ENCODE results near the gene ARID4B.
"Not testable (repeated sequence)": the region's sequence is repeated elsewhere in the genome, so short reads cannot be mapped to it uniquely, and the experiment has no call there.

The ARID4B gene

GRCh38 chr1:235180916-235181460 is 147.0 kb downstream of the ARID4B start:
- no peak overlapping the region for H3K9ac ChIP-seq
- TF ChIP-seq Cebpa-rat (IDR thresholded peaks at IDR 0.05): no peak
- H3K36me3 ChIP-seq: peaks cover 76 to 100% (median 95%) of the 10 kb centered on the region in 11 experiments
- H3K4me1 ChIP-seq: no peaks in the 10 kb centered on the region
- no peaks in the 10 kb centered on the region for H3K9me3 ChIP-seq (replicated peaks in 1 of 11)
- no peak overlapping the region for H3K4me2 ChIP-seq
- H3K27ac ChIP-seq: no peak overlapping the region
- no peaks in the 10 kb centered on the region for H3K27me3 ChIP-seq
- no peak overlapping the region for H3K4me3 ChIP-seq
- H4K20me1 ChIP-seq: peaks cover 0 to 41% (median 12%) of the 10 kb centered on the region in 11 experiments; a peak in 15 of 22 replicates

DNA sequence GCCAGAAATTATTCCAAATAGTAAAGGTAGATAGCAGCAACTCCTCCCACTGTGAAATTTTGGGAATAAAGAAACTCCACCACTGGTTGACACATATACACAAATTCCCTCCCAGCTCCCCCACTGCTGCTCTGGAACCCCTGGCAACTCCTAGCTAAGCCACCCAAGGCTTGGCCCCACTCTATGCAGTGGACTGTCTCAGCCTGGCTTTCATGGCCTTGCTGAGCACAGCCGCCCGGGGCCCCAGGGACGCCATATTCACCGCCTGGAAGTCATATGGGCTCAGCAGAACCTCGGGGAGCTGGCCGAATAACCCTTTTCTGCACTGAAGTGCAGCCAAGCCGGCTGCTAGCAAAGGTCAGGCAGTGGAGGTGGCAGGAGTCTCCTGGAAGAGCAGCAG is 151.5 kb downstream of the ARID4B start:
- Histone ChIP-seq H3K36me3 (peaks cover 86 to 98% (median 94%) of the 10 kb centered on the region in 11 experiments), H3K4me3 (no peak overlapping the region), H3K4me2 (no peak overlapping the region), H3K27me3 (no peaks in the 10 kb centered on the region), H3K4me1 (no peaks in the 10 kb centered on the region), H3K27ac (no peak overlapping the region), H4K20me1 (peaks cover 0 to 32% (median 11%) of the 10 kb centered on the region in 11 experiments; a peak in 14 of 22 replicates), H3K9ac (no peak overlapping the region), H3K9me3 (replicated peaks in 1 of 11) (no peaks in the 10 kb centered on the region)
- TF ChIP-seq Cebpa-rat (IDR thresholded peaks at IDR 0.05): no peak

- Histone ChIP-seq H4K20me1 (peaks cover 0 to 5% (median 0%) of the 10 kb centered on the region in 11 experiments; a peak in 1 of 22 replicates), H3K27ac (no peak overlapping the region), H3K36me3 (peaks cover 70 to 98% (median 89%) of the 10 kb centered on the region in 11 experiments), H3K9me3 (replicated peaks in 1 of 11) (no peaks in the 10 kb centered on the region), H3K27me3 (no peaks in the 10 kb centered on the region), H3K4me1 (no peaks in the 10 kb centered on the region), H3K9ac (no peak overlapping the region), H3K4me2 (no peak overlapping the region), H3K4me3 (no peak overlapping the region)
- TF ChIP-seq Cebpa-rat (IDR thresholded peaks at IDR 0.05): no peak
Measured at GRCh38 chr1:235169986-235170385, 158.0 kb downstream of the ARID4B start.

DNA sequence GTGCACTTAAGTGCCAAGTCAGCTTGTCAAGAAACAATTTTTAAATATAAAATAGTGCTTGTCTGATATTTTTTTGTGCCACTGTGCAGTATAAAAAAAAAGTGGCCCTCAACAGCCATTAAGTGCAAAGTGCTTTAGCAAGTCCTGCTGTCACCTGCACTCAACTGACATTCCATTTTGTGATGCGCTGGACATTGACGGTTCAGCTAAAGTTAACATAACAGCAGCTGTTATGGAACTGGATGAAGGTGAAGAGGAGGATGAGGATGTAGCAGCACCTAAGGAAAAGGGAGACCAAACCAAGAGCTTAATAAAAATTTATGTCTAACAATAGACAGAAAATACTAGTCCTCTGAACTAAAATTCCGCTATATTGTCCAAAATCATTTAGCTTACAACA is 159.6 kb downstream of the ARID4B start:
- peaks cover 0 to 4% (median 0%) of the 10 kb centered on the region in 11 experiments; a peak in 1 of 22 replicates for H3K9me3 ChIP-seq (replicated peaks in 1 of 11)
- H3K36me3 ChIP-seq: peaks cover 56 to 96% (median 88%) of the 10 kb centered on the region in 11 experiments
- H3K9ac ChIP-seq: no peak overlapping the region
- H3K4me1 ChIP-seq: no peaks in the 10 kb centered on the region
- H3K27ac ChIP-seq: no peak overlapping the region
- H3K4me3 ChIP-seq: no peak overlapping the region
- H3K4me2 ChIP-seq: no peak overlapping the region
- no peak for TF ChIP-seq Cebpa-rat (IDR thresholded peaks at IDR 0.05)
- H3K27me3 ChIP-seq: no peaks in the 10 kb centered on the region
- peaks cover 0 to 5% (median 0%) of the 10 kb centered on the region in 11 experiments; a peak in 1 of 22 replicates for H4K20me1 ChIP-seq

- H4K20me1 ChIP-seq: peaks cover 0 to 31% (median 6%) of the 10 kb centered on the region in 11 experiments; a peak in 6 of 22 replicates
- peak overlapping the region; percentile 72 to 96 (median 91) for H3K27ac ChIP-seq
- H3K4me2 ChIP-seq: peak overlapping the region; percentile 72 to 92 (median 87)
- H3K27me3 ChIP-seq: no peaks in the 10 kb centered on the region
- TF ChIP-seq Cebpa-rat (IDR thresholded peaks at IDR 0.05): no peak
- H3K9me3 ChIP-seq (replicated peaks in 1 of 11): peaks cover 0 to 4% (median 0%) of the 10 kb centered on the region in 11 experiments; a peak in 1 of 22 replicates
- H3K36me3 ChIP-seq: peaks cover 25 to 64% (median 58%) of the 10 kb centered on the region in 11 experiments
- peak overlapping the region; percentile 78 to 91 (median 86) for H3K4me3 ChIP-seq
- H3K9ac ChIP-seq: peak overlapping the region; percentile 88 to 95 (median 92)
- peaks cover 23 to 42% (median 31%) of the 10 kb centered on the region in 10 experiments for H3K4me1 ChIP-seq
Measured at GRCh38 chr1:235161685-235162327, 166.2 kb downstream of the ARID4B start.

DNA sequence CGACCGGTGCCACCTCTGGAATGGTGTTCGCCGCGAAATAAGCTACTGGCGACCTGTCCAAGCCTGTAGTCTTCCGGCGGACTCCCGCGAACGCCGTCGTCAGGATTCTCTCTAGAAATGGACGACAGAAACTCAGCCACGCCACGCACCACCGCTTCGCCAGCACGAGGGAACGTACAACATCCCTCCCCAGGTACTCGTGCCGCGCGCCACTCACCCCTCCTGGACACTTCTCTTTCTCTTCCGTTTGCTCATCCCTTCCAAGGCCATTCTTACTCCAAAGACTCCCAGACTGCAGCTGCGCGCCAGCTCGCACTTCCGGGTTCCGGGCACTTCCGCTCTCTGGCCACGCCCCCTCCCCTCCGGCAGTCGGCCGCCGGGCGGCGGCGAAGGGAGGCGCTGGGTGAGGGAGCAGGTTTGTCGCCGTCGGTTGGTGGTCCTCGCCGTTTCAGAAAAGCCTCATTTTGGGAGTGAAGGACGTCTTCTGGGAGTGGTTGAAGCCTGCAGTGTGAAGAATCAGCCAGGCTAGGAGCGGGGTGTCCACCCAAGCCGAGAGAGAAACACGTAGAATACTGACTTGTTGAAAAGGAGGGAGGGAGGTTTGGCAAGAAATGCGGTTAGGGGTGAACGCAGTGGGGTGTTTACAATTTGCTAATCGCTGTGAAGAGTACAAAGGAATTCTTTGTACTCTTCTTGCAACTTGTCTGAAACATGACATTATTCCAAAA is 166.9 kb downstream of the ARID4B start, which contains the start of gene RBM34:
Gene RBM34, minus strand, starts transcription at position 294 of the 728 bp plus-strand sequence. Its CDS starts 24 bp downstream, at position 270.
- Histone ChIP-seq H3K27ac (peak within 1 kb of the TSS; percentile 72 to 96 (median 91)), H3K4me1 (peaks cover 23 to 45% (median 31%) of the 10 kb centered on the region in 10 experiments), H3K36me3 (peaks cover 31 to 64% (median 59%) of the 10 kb centered on the region in 11 experiments), H3K9me3 (replicated peaks in 1 of 11) (peaks cover 0 to 4% (median 0%) of the 10 kb centered on the region in 11 experiments; a peak in 1 of 22 replicates), H3K9ac (peak within 1 kb of the TSS; percentile 88 to 95 (median 92)), H3K4me3 (peak within 1 kb of the TSS; percentile 78 to 91 (median 86)), H4K20me1 (peaks cover 0 to 36% (median 6%) of the 10 kb centered on the region in 11 experiments; a peak in 8 of 22 replicates), H3K27me3 (no peaks in the 10 kb centered on the region), H3K4me2 (peak within 1 kb of the TSS; percentile 86 to 95 (median 89))
- peak in 1 of 11 experiments; percentile 66; a peak in 1 of 22 replicates for TF ChIP-seq Cebpa-rat (IDR thresholded peaks at IDR 0.05)

DNA sequence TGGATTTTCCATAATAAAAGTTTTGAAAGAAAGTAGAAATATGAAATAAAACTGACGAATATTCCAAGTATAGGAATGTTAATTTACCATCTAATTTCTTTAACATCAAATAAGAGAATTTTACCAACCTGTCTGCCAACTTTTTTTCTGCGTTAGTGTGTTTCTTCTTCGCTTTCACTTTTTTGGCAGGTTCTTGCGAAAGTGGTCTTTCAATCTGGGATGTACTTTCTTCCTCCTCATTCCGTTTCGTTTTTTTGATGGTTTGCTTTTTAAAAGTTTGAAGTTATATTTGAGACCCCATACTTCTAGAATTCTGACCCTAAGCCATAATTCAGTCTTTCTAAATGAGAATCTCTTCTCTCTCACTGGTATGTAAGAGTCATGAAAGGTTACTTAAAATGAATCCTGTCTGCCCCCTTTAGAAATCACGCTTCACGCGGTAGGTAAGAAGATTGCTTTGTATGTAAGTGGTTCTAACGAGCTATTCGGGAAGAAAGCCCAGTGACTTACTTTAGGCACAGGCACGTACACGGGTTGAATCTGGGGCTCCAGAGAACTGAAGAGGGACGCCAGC is 167.5 kb downstream of the ARID4B start:
- peak overlapping the region; percentile 84 to 95 (median 87) for H3K4me2 ChIP-seq
- H3K4me3 ChIP-seq: peak overlapping the region; percentile 78 to 91 (median 86)
- H3K36me3 ChIP-seq: peaks cover 35 to 64% (median 57%) of the 10 kb centered on the region in 11 experiments
- H4K20me1 ChIP-seq: peaks cover 0 to 40% (median 6%) of the 10 kb centered on the region in 11 experiments; a peak in 8 of 22 replicates
- H3K27ac ChIP-seq: peak overlapping the region; percentile 72 to 96 (median 91)
- peaks cover 23 to 45% (median 31%) of the 10 kb centered on the region in 10 experiments for H3K4me1 ChIP-seq
- TF ChIP-seq Cebpa-rat (IDR thresholded peaks at IDR 0.05): peak in 1 of 11 experiments; percentile 23; a peak in 1 of 22 replicates
- peak overlapping the region; percentile 88 to 95 (median 92) for H3K9ac ChIP-seq
- H3K9me3 ChIP-seq (replicated peaks in 1 of 11): peaks cover 0 to 4% (median 0%) of the 10 kb centered on the region in 11 experiments; a peak in 1 of 22 replicates
- no peaks in the 10 kb centered on the region for H3K27me3 ChIP-seq

GRCh38 chr1:235159930-235160329 is 168.0 kb downstream of the ARID4B start:
- H3K4me2 ChIP-seq: peak overlapping the region; percentile 84 to 95 (median 87)
- H3K9ac ChIP-seq: peak overlapping the region; percentile 88 to 95 (median 92)
- not testable (repeated sequence) for H3K9me3 ChIP-seq (replicated peaks in 1 of 11); H3K27me3 ChIP-seq
- H4K20me1 ChIP-seq: peaks cover 0 to 44% (median 6%) of the 10 kb centered on the region in 11 experiments; a peak in 8 of 22 replicates
- peaks cover 41 to 66% (median 60%) of the 10 kb centered on the region in 11 experiments for H3K36me3 ChIP-seq
- H3K27ac ChIP-seq: peak overlapping the region in 10 of 11 experiments; percentile 86 to 96 (median 92); a peak in 17 of 22 replicates
- H3K4me1 ChIP-seq: peaks cover 23 to 45% (median 31%) of the 10 kb centered on the region in 10 experiments
- peak overlapping the region; percentile 78 to 91 (median 86) for H3K4me3 ChIP-seq

DNA sequence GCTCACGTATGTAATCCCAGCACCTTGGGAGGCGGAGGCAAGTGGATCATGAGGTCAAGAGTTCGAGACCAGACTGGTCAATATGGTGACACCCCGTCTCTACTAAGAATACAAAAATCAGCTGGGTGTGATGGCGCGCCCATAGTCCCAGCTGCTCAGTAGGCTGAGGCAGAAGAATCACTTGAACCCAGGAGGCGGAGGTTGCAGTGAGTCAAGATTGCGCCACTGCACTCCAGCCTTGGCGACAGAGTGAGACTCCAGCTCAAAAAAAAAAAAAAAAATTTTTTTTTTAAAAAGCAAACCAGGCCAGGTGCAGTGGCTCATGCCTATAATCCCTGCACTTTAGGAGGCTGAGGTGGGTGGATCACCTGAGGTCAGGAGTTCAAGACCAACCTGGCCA is 168.7 kb downstream of the ARID4B start:
- Histone ChIP-seq H4K20me1 (peaks cover 0 to 51% (median 7%) of the 10 kb centered on the region in 11 experiments; a peak in 9 of 22 replicates), H3K27ac (peak overlapping the region in 2 of 11 experiments; percentile 86 to 96; a peak in 1 of 22 replicates), H3K9ac (peak overlapping the region in 1 of 11 experiments; percentile 95; a peak in 3 of 22 replicates), H3K4me3 (peak overlapping the region in 6 of 10 experiments; percentile 78 to 91 (median 88); a peak in 4 of 20 replicates), H3K4me1 (peaks cover 23 to 45% (median 31%) of the 10 kb centered on the region in 10 experiments), H3K4me2 (peak overlapping the region; percentile 84 to 95 (median 87); a peak in 21 of 22 replicates), H3K36me3 (peaks cover 47 to 67% (median 60%) of the 10 kb centered on the region in 11 experiments)
- not testable (repeated sequence) for H3K9me3 ChIP-seq (replicated peaks in 1 of 11); H3K27me3 ChIP-seq
